Measurements from ENCODE around the gene DOCK1.

The DOCK1 gene

GRCh38 chr10:127418536-127419168 lies 513.4 kb downstream of the DOCK1 start:
- H3K27ac ChIP-seq: no peak overlapping the region
- no peak for TF ChIP-seq ZFX (IDR thresholded peaks at IDR 0.05; ENCODE audit: borderline replicate concordance)
- TF ChIP-seq, protein P1, sequence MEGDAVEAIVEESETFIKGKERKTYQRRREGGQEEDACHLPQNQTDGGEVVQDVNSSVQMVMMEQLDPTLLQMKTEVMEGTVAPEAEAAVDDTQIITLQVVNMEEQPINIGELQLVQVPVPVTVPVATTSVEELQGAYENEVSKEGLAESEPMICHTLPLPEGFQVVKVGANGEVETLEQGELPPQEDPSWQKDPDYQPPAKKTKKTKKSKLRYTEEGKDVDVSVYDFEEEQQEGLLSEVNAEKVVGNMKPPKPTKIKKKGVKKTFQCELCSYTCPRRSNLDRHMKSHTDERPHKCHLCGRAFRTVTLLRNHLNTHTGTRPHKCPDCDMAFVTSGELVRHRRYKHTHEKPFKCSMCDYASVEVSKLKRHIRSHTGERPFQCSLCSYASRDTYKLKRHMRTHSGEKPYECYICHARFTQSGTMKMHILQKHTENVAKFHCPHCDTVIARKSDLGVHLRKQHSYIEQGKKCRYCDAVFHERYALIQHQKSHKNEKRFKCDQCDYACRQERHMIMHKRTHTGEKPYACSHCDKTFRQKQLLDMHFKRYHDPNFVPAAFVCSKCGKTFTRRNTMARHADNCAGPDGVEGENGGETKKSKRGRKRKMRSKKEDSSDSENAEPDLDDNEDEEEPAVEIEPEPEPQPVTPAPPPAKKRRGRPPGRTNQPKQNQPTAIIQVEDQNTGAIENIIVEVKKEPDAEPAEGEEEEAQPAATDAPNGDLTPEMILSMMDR (IDR thresholded peaks at IDR 0.05): no peak

DNA sequence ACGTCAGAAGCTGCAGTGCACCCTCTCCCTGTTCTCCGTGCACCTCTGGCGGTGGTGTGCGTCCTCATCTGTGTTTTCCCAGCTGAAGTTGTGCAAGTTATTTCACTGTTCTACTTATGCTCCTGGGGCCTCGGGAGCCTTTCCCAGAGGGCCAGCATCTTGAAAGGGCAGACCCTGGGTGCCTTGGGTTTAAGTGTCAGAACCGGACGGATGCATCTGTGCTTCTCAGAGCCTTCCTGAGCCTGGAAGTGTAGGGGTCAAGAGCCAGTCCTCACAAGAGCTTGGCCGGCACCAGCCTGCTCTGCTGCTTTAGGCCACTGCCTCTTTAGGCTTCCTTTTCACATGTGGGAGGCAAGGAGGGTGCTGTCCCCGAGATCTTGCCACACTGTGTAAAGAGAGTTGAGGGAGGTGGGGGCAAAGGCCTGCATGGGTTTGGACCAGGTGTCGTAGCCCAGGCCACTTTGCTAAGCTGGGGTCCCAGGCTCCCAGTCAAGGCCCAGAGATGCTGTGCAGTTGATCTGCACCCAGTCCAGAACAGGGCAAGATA lies 515.0 kb downstream of the DOCK1 start:
- no peak overlapping the region for H3K27ac ChIP-seq
- TF ChIP-seq, protein P1 (IDR thresholded peaks at IDR 0.05): no peak
- no peak for TF ChIP-seq ZFX (IDR thresholded peaks at IDR 0.05; ENCODE audit: borderline replicate concordance)

GRCh38 chr10:127423218-127423915 lies 518.1 kb downstream of the DOCK1 start:
- H3K27ac ChIP-seq: no peak overlapping the region
- TF ChIP-seq, protein P1 (IDR thresholded peaks at IDR 0.05): no peak
- TF ChIP-seq ZFX (IDR thresholded peaks at IDR 0.05; ENCODE audit: borderline replicate concordance): no peak

- H3K27ac ChIP-seq: no peak overlapping the region
- TF ChIP-seq, protein P1 (IDR thresholded peaks at IDR 0.05): no peak
- TF ChIP-seq ZFX (IDR thresholded peaks at IDR 0.05; ENCODE audit: borderline replicate concordance): no peak
Measured at GRCh38 chr10:127424594-127425264, 519.5 kb downstream of the DOCK1 start.

GRCh38 chr10:127426746-127427145 lies 521.5 kb downstream of the DOCK1 start:
- H3K27ac ChIP-seq: no peak overlapping the region
- TF ChIP-seq, protein P1 (IDR thresholded peaks at IDR 0.05): no peak
- no peak for TF ChIP-seq ZFX (IDR thresholded peaks at IDR 0.05; ENCODE audit: borderline replicate concordance)

- TF ChIP-seq, protein P1 (IDR thresholded peaks at IDR 0.05): no peak
- TF ChIP-seq ZFX (IDR thresholded peaks at IDR 0.05; ENCODE audit: borderline replicate concordance): no peak
- no peak overlapping the region for H3K27ac ChIP-seq
Measured at GRCh38 chr10:127427926-127428325, 522.7 kb downstream of the DOCK1 start.

Data from 22Rv1 (cell line).